Loucy (cell line): ENCODE data around the gene POP4.

Experiments used
- H2AFZ ChIP-seq: fragments of 200-600 bp; sonication (generic); 2 replicates; pipeline ENCODE4 v1.6.0; 2016; ENCODE audit warnings: antibody characterized with exemption, mild to moderate bottlenecking, low read length, moderate library complexity
- H3F3A ChIP-seq: fragments of 200-600 bp; 2 replicates; pipeline ENCODE4 v1.6.0; 2016; ENCODE audit warnings: antibody characterized with exemption, low read depth, mild to moderate bottlenecking
- H3K27me3 ChIP-seq: fragments of 200-600 bp; sonication (generic); 2 replicates; pipeline ENCODE4 v1.6.1; 2014; ENCODE audit warnings: low read length, mild to moderate bottlenecking; ENCODE audit not compliant: insufficient read depth, poor library complexity, severe bottlenecking
- H3K36me3 ChIP-seq: fragments of 200-600 bp; sonication (generic); 2 replicates; pipeline ENCODE4 v1.6.1; 2016; ENCODE audit warnings: low read length; ENCODE audit not compliant: insufficient read depth
- H3K4me1 ChIP-seq: fragments of 200-600 bp; sonication (generic); 2 replicates; pipeline ENCODE4 v1.5.1; 2014; ENCODE audit warnings: low read length, mild to moderate bottlenecking; ENCODE audit not compliant: insufficient read depth, poor library complexity, severe bottlenecking
- H3K4me2 ChIP-seq: fragments of 200-600 bp; sonication (generic); 2 replicates; pipeline ENCODE4 v1.6.0; 2014; ENCODE audit warnings: antibody characterized with exemption, low read length, low read depth, mild to moderate bottlenecking; ENCODE audit not compliant: poor library complexity, severe bottlenecking
- H3K4me3 ChIP-seq: fragments of 200-600 bp; sonication (generic); 2 replicates; pipeline ENCODE4 v1.5.1; 2014; ENCODE audit warnings: low read length, mild to moderate bottlenecking, mixed read lengths; ENCODE audit not compliant: poor library complexity, severe bottlenecking
- H3K79me2 ChIP-seq: fragments of 200-600 bp; sonication (generic); 2 replicates; pipeline ENCODE4 v1.6.1; 2014; ENCODE audit warnings: low read length; ENCODE audit not compliant: insufficient read depth
- H3K9ac ChIP-seq: fragments of 200-600 bp; sonication (generic); 2 replicates; pipeline ENCODE4 v1.6.0; 2014; ENCODE audit warnings: mild to moderate bottlenecking, low read depth, low read length, moderate library complexity; ENCODE audit not compliant: poor library complexity, severe bottlenecking
- H3K9me2 ChIP-seq: fragments of 200-600 bp; sonication (generic); replicated peaks from 2 replicates; pipeline ENCODE4 v1.6.1; 2016; ENCODE audit warnings: low read depth, low read length, mixed read lengths
- H3K9me3 ChIP-seq: fragments of 200-600 bp; sonication (generic); 2 replicates; pipeline ENCODE4 v1.6.1; 2014; ENCODE audit warnings: mild to moderate bottlenecking, antibody characterized with exemption, low read length, low read depth; ENCODE audit not compliant: insufficient read depth
- H4K20me1 ChIP-seq: fragments of 200-600 bp; sonication (generic); 2 replicates; pipeline ENCODE4 v1.6.0; 2014; ENCODE audit warnings: antibody characterized with exemption, low read length, mild to moderate bottlenecking; ENCODE audit not compliant: insufficient read depth, poor library complexity, severe bottlenecking
- EZH2phosphoT487 ChIP-seq: fragments of 200-600 bp; IDR thresholded peaks from 2 replicates; pipeline ENCODE4 v1.6.1; 2018; ENCODE audit warnings: antibody characterized with exemption, mild to moderate bottlenecking, moderate library complexity, borderline replicate concordance
- TF ChIP-seq, protein P1 (sequence below): fragments of 200-600 bp; sonication (generic); conservative IDR thresholded peaks from 2 replicates; pipeline ENCODE4 v1.5.1; 2014; ENCODE audit warnings: mild to moderate bottlenecking, antibody characterized with exemption, low read length

The POP4 gene

GRCh38 chr19:29655648-29656335 lies 49.7 kb downstream of the POP4 start:
- Histone ChIP-seq H3K4me1 (no peaks in the 10 kb centered on the region), H3K9me2 (no peaks in the 10 kb centered on the region), H3K27me3 (no peaks in the 10 kb centered on the region)

GRCh38 chr19:29658221-29658991 lies 52.3 kb downstream of the POP4 start:
- Histone ChIP-seq H3K27me3 (no peaks in the 10 kb centered on the region), H4K20me1 (no peaks in the 10 kb centered on the region), H3K4me3 (no peak overlapping the region), H2AFZ (no peak overlapping the region), H3K4me2 (no peak overlapping the region), H3K9ac (no peak overlapping the region), H3K9me2 (no peaks in the 10 kb centered on the region), H3K79me2 (no peaks in the 10 kb centered on the region), H3K4me1 (no peaks in the 10 kb centered on the region), H3K36me3 (no peaks in the 10 kb centered on the region), H3K9me3 (no peaks in the 10 kb centered on the region), H3F3A (no peaks in the 10 kb centered on the region)
- TF ChIP-seq, protein P1, sequence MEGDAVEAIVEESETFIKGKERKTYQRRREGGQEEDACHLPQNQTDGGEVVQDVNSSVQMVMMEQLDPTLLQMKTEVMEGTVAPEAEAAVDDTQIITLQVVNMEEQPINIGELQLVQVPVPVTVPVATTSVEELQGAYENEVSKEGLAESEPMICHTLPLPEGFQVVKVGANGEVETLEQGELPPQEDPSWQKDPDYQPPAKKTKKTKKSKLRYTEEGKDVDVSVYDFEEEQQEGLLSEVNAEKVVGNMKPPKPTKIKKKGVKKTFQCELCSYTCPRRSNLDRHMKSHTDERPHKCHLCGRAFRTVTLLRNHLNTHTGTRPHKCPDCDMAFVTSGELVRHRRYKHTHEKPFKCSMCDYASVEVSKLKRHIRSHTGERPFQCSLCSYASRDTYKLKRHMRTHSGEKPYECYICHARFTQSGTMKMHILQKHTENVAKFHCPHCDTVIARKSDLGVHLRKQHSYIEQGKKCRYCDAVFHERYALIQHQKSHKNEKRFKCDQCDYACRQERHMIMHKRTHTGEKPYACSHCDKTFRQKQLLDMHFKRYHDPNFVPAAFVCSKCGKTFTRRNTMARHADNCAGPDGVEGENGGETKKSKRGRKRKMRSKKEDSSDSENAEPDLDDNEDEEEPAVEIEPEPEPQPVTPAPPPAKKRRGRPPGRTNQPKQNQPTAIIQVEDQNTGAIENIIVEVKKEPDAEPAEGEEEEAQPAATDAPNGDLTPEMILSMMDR = no peak
- no peak for TF ChIP-seq EZH2phosphoT487

More at GRCh38 chr19:29655648-29656335, 49.7 kb downstream of the POP4 start:
- Histone ChIP-seq H3F3A (no peaks in the 10 kb centered on the region), H3K36me3 (no peaks in the 10 kb centered on the region), H3K79me2 (no peaks in the 10 kb centered on the region), H4K20me1 (no peaks in the 10 kb centered on the region), H3K9me3 (no peaks in the 10 kb centered on the region), H3K4me3 (no peak overlapping the region), H3K4me2 (no peak overlapping the region), H2AFZ (no peak overlapping the region), H3K9ac (no peak overlapping the region)
- no peak for TF ChIP-seq EZH2phosphoT487
- TF ChIP-seq, protein P1 = no peak

DNA sequence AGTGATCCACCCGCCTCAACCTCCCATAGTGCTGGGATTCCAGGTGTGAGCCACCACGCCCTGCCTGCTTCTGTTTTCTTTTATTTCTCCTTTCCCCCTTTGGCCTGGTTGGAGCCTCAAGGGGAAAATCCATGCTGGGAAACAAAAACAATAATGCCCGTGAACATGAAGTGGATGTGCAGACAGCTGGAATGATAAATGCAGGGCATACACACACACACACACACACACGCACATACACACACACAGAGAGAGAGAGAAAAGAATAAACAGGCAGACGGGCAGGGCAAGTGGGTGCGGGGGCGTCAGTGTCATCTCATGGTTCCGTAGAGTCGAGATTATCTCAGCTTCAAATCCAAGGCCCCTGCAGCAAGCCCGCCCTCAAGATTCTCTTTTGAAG lies 54.8 kb downstream of the POP4 start:
- peaks cover 12% of the 10 kb centered on the region for H3K4me1 ChIP-seq
- no peaks in the 10 kb centered on the region for H3K27me3 ChIP-seq
- no peaks in the 10 kb centered on the region for H3K9me2 ChIP-seq
- no peak overlapping the region for H3K9ac ChIP-seq
- no peaks in the 10 kb centered on the region for H4K20me1 ChIP-seq
- H3K79me2 ChIP-seq = peaks cover 5% of the 10 kb centered on the region; the same call in 1 of the 2 replicates
- TF ChIP-seq, protein P1 = no peak
- no peak for TF ChIP-seq EZH2phosphoT487
- H3K4me3 ChIP-seq = no peak overlapping the region
- H3K9me3 ChIP-seq = no peaks in the 10 kb centered on the region
- no peak overlapping the region for H2AFZ ChIP-seq
- H3K4me2 ChIP-seq = no peak overlapping the region
- no peaks in the 10 kb centered on the region for H3F3A ChIP-seq
- H3K36me3 ChIP-seq = no peaks in the 10 kb centered on the region
